HG03095 (cell line): ENCODE results near the gene FEV.

Source experiments
- ATAC-seq: cut with Tn5 transposase; IDR thresholded peaks from one replicate; pipeline ENCODE4 v1.9.1; 2021; ENCODE audit warnings: moderate library complexity; ENCODE audit not compliant: unreplicated experiment

The FEV gene

GRCh38 chr2:218993345-218994315, 8.6 kb upstream of the FEV start, which contains the start of gene CRYBA2:
Gene CRYBA2 (minus strand): TSS chr2:218993422. CDS start chr2:218993176, 246 bp downstream.
- no peak for ATAC-seq

GRCh38 chr2:218992703-218993344, 7.8 kb upstream of the FEV start:
- no peak for ATAC-seq

DNA sequence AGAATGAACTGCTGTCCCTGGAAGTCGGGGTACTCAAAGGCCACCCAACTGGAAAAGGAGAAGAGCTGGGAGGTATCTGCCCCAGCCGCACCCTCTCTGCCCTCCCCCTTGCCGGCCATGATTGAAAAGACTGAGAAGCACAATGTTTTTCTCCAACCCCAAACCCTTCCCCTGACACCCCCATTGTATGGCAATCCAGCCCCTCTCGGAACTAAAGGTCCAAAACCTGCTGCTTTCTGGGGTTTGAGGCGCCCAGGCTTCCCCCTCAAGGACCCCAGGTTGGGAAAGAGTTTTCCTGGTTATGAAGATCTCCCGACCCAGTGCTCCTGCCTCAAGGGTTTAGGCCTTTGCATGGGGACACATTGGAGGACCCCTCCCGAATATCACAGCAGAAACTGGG, 7.2 kb upstream of the FEV start:
- no peak for ATAC-seq

- no peak for ATAC-seq
Measured at GRCh38 chr2:218991674-218992168, 6.7 kb upstream of the FEV start.

GRCh38 chr2:218990612-218991011, 5.6 kb upstream of the FEV start:
- ATAC-seq: no peak

DNA sequence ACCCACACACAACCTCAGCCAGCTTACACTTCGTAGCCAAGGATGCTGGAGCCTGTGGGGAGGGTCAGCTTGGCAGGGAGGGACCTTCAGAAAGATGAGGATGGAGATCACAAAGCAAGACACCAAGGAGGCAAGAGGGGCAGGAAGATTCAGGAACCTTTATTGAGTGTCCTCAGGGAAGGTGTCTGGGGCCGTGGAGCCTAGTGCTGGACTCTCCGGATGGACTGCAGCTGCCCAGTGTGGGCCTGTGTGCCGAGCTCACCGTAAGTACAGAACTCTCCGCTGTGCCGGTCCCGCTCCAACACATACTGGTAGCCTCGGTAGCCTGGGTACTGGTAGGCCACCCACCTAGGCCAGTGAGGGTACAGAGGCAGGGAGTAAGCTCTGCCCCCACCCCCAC, 5.1 kb upstream of the FEV start:
- no peak for ATAC-seq

- ATAC-seq: no peak
Measured at GRCh38 chr2:218988650-218989049, 3.7 kb upstream of the FEV start.

DNA sequence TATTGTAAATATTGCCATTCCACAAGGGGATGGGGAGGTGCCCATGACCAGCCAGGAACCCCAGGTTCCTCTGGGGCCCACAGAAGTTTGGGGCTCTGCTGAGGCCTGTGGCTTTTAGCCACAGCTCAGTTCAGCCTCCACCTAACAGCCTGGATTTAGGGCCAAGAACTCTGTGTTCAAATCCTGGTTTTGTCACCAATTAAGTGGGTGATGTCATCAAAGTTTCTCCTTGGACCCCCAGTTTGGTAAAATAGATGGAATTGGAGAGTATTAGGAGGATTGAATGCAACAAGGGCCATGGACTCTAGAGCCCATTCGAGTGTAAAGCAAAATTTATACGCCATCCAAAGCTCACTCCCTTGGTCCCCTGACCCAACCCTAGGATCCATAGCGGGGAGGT, 3.2 kb upstream of the FEV start:
- ATAC-seq: no peak

DNA sequence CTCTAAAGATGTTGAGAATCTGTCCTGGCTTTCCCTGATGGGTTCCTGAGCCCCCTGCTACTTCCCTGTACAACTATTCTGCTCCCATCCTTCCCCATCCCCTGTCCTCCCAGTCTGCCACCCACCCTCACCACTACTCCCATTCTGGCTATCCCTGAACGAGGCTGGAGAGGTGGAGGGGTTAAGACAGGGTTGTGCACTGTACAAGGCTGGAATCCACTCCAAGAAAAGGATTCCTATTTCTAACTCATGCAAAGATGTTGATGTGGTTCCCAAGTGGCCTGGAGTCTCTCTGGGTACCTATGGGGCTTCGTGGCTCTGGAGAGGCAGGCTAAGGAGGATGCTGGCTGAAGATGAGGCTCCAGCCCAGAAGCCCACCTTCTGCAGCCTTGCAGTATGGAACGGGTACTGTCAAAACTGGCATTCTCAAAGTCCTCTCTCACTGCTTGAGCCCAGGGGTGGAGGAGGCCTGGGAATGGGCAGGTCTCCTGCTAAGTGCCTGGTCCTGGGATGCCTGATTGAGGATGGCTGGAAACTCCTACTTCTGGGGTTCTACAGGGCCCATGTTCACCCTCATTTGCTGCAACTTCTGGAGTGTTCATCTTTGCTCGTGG, 1.3 kb upstream of the FEV start:
- no peak for ATAC-seq

DNA sequence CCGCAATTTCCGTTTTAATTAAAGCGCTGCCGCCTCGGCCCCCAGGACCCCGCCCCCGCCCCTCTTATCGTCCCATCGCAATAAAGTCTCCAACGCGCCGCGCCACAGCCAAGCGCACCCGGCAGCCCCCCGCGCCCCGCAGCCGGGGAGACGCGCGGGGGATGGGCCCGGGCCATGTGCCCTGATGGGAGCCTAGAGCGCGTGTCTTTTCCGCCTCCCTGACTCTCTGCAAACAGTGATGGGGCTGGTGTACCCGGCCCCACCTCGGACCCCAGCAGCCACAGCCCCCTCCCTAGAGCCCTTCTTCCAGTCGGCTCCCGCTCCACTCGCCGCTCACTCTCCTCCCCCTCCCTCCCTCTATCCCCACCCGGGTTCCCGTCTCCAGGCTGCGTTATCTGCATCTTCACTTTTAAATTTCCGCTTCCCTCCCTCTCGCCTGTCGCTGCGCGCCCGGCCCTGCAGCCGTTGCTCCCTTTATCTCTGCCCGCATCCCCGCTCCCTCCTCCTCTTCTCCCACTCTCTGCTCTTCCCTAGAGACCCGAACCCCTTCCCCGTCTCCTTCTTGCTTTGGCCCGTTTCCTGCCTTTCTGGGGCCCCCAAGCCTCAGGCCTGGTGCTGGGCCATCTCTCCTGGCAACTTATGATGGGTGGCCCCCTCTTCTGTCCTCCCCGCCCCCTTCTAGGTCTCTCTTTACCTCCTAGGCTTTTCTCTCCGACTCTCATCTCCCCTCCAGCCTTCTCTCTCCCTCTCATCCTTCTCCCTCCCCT, 524 bp upstream of the FEV start:
- no peak for ATAC-seq

DNA sequence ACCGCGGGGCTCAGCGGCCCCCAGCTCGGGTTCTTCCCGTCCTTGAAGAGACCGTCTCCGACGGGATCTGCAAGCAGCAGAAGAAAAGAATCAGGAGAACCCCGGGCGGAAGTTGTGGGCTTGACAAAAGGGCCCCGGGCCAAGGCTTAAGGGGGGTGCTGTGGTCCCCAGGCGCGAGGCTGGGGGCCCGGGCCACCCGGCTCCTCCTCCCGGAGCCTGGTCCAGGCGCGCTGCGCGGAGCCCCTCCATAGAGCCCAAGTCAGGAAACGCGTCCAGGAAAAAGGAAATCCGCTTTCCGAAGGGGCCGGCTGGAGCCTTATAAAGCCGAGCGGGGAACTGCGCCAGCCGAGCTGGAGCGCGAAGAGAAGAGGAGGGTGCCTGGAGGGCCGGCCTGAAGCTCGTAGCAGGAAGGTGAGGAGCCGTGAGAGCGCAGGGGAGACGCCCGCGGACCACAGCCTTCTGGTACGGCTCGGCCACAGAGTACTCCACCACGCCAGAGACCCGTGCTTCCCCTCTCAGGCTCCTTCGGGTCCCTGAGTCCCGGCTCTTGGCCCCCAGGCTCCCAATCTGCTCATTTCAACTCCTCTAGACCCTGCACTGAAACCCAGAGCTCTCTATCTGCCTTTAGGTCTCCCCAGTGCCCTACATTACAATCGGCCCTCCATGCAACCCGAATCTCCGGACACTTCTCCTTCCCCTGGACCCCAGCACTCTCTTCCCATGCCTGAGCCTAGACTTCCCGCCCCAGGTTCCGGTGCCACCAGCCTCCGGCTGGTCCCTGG, 554 bp downstream of the FEV start:
- no peak for ATAC-seq

- ATAC-seq: no peak
Measured at GRCh38 chr2:218983934-218984238, 1.1 kb downstream of the FEV start.

- no peak for ATAC-seq
Measured at GRCh38 chr2:218983263-218983933, 1.6 kb downstream of the FEV start.

DNA sequence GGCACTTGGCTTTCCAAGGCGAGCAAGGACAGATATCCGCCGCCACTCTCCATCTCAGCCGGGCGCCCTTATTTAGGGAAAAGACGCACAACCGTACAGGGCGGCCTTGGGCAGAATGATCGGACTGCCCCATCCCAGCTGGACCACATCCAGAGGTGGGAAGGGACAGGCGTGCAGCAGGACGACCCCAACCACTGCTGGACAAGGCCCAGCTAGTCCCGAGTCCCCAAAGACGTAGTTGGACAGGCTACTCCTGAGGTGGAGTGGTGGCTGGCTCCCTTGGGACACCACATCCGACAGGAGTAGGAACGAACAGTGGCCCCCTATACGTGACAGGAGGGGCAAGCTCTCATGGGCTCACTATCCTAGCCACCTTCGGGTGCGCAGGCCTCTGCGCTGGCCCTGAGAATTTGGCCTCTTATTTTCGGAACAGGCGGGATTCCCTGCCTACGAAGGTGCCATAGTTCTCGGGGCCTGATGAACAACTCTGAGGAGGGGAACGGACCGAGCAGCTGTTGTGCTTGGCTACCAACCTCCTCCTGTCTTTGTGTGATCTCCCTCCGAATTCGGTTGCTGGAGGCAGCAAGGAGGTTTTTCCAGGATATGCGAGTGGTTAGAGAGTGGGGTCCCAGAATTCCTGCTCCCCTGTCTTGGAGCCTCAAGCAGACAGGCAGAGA, 2.3 kb downstream of the FEV start:
- no peak for ATAC-seq

GRCh38 chr2:218981881-218982585, 3.0 kb downstream of the FEV start:
- ATAC-seq: no peak

GRCh38 chr2:218981390-218981880, 3.5 kb downstream of the FEV start:
- no peak for ATAC-seq

- no peak for ATAC-seq
Measured at GRCh38 chr2:218980735-218981389, 4.1 kb downstream of the FEV start.
